HepG2 (cell line): ENCODE measurements around the gene RRBP1. TPM values are rescaled to one million over a fixed set of nuclear protein-coding genes. Genes with fewer than 3 reads are reported as not detected.

Experiments
- BCL6 ChIP-seq: IDR thresholded peaks from 2 replicates; pipeline ENCODE4 v1.6.1; 2016; ENCODE audit warnings: missing genetic modification reagents, missing compliant biosample characterization
- CENPT ChIP-seq: sonication (generic); formaldehyde crosslinking; IDR thresholded peaks from 2 replicates; pipeline ENCODE4 v1.8.0; 2022; ENCODE audit warnings: low read depth, mild to moderate bottlenecking, moderate library complexity, missing genetic modification reagents
- EED ChIP-seq: sonication (generic); formaldehyde crosslinking; IDR thresholded peaks from 2 replicates; pipeline ENCODE4 v1.5.0; 2020; ENCODE audit warnings: mild to moderate bottlenecking, missing genetic modification reagents
- GATAD2A ChIP-seq: IDR thresholded peaks from 2 replicates; pipeline ENCODE4 v1.6.1; 2016
- HMG20A ChIP-seq: IDR thresholded peaks from 2 replicates; pipeline ENCODE4 v1.6.1; 2016; ENCODE audit warnings: borderline replicate concordance
- IKZF5 ChIP-seq: IDR thresholded peaks from 2 replicates; pipeline ENCODE4 v1.6.1; 2018; ENCODE audit warnings: missing genetic modification reagents, mild to moderate bottlenecking, missing compliant biosample characterization
- NR3C1 ChIP-seq: sonication (generic); formaldehyde crosslinking; IDR thresholded peaks from 2 replicates; pipeline ENCODE4 v1.4.0; 2020; ENCODE audit warnings: missing genetic modification reagents
- POLR2AphosphoS5 ChIP-seq: IDR thresholded peaks from 2 replicates; pipeline ENCODE4 v1.6.1; 2012; ENCODE audit warnings: low read depth, low read length
- PRPF4 ChIP-seq: fragments of 200-400 bp; formaldehyde crosslinking; IDR thresholded peaks from 2 replicates; pipeline ENCODE4 v1.6.1; 2016; ENCODE audit warnings: low read length, low read depth; ENCODE audit not compliant: poor library complexity, severe bottlenecking
- PTBP1 ChIP-seq: fragments of 200-400 bp; formaldehyde crosslinking; IDR thresholded peaks from 2 replicates; pipeline ENCODE4 v1.6.1; 2018; ENCODE audit warnings: low read length, low read depth; ENCODE audit not compliant: poor library complexity, severe bottlenecking
- SALL2 ChIP-seq: sonication (generic); formaldehyde crosslinking; IDR thresholded peaks from 2 replicates; pipeline ENCODE4 v1.8.1; 2023; ENCODE audit warnings: mild to moderate bottlenecking, missing genetic modification reagents, inconsistent platforms
- SMAD3 ChIP-seq: sonication (generic); formaldehyde crosslinking; IDR thresholded peaks from 2 replicates; pipeline ENCODE4 v1.4.0; 2020; ENCODE audit warnings: missing genetic modification reagents
- ZBTB7B ChIP-seq: sonication (generic); formaldehyde crosslinking; IDR thresholded peaks from 2 replicates; pipeline ENCODE4 v1.4.0; 2020; ENCODE audit warnings: missing genetic modification reagents
- ZNF367 ChIP-seq: sonication (generic); formaldehyde crosslinking; IDR thresholded peaks from 2 replicates; pipeline ENCODE4 v1.4.0; 2020; ENCODE audit warnings: missing genetic modification reagents, borderline replicate concordance
- ZNF430 ChIP-seq: sonication (generic); formaldehyde crosslinking; IDR thresholded peaks from 2 replicates; pipeline ENCODE4 v1.9.0; 2021; ENCODE audit warnings: mild to moderate bottlenecking, missing genetic modification reagents
- ZNF704 ChIP-seq: sonication (generic); formaldehyde crosslinking; IDR thresholded peaks from 2 replicates; pipeline ENCODE4 v1.8.1; 2023; ENCODE audit warnings: mild to moderate bottlenecking, inconsistent platforms, moderate library complexity, missing genetic modification reagents, borderline replicate concordance
- ZSCAN22 ChIP-seq: sonication (generic); formaldehyde crosslinking; IDR thresholded peaks from 2 replicates; pipeline ENCODE4 v1.4.0; 2020; ENCODE audit warnings: mild to moderate bottlenecking, missing genetic modification reagents
- polyA plus RNA-seq, 8 experiments: library from polyadenylated mRNA; depleted of rRNA in 3 of 8; stranded (reverse) in 7 of 8; unstranded in 1 of 8; fragments of >200 nt; fragmentation: Illumina TruSeq in 4 of 8; extraction: Trizol in 4 of 8; gene quantifications; 2 replicates each; pipeline versions ENCODE4 v1.2.1 to v1.2.3, GENCODE V29; 2011 to 2016; ENCODE audit warnings: low read depth in 4 of 8, missing spikeins in 1 of 8, mixed read lengths in 1 of 8; ENCODE audit not compliant: insufficient read depth in 1 of 8
- total RNA-seq, 5 experiments: library from RNA; depleted of rRNA; stranded (reverse); fragments of >200 nt; fragmentation: Illumina TruSeq; extraction: Trizol; gene quantifications; 2 replicates each; pipeline ENCODE4 v1.2.3, GENCODE V29; 2016; ENCODE audit warnings: low read depth in 1 of 5
- TF ChIP-seq, protein P1 (sequence below): sonication (generic); formaldehyde crosslinking; IDR thresholded peaks from 2 replicates; pipeline ENCODE4; 2020; ENCODE audit warnings: missing genetic modification reagents, mild to moderate bottlenecking, borderline replicate concordance
- TF ChIP-seq, protein P2 (sequence below): sonication (generic); formaldehyde crosslinking; IDR thresholded peaks from 2 replicates; pipeline ENCODE4 v1.4.0; 2020; ENCODE audit warnings: missing genetic modification reagents, borderline replicate concordance
- TF ChIP-seq, protein P3 (sequence below): sonication (generic); formaldehyde crosslinking; IDR thresholded peaks from 2 replicates; pipeline ENCODE4 v1.4.0; 2020; ENCODE audit warnings: missing genetic modification reagents

The RRBP1 gene
- total and polyA plus RNA-seq, 2 of the 13 experiments (the other 11 are each of a cell fraction or from before 2014, with no cell fraction given), result 150 to 222 TPM

- no peak for TF ChIP-seq SMAD3 (CRISPR knock-in tag)
- no peak; the same call in 1 of the 2 replicates for TF ChIP-seq SALL2 (CRISPR knock-in tag)
- no peak for TF ChIP-seq HMG20A (CRISPR knock-in tag)
- TF ChIP-seq ZBTB7B (CRISPR knock-in tag), result peak; percentile 12; the same call in 1 of the 2 replicates
- peak; percentile 83; the same call in 1 of the 2 replicates for TF ChIP-seq ZNF430 (CRISPR knock-in tag)
- TF ChIP-seq, protein P1, sequence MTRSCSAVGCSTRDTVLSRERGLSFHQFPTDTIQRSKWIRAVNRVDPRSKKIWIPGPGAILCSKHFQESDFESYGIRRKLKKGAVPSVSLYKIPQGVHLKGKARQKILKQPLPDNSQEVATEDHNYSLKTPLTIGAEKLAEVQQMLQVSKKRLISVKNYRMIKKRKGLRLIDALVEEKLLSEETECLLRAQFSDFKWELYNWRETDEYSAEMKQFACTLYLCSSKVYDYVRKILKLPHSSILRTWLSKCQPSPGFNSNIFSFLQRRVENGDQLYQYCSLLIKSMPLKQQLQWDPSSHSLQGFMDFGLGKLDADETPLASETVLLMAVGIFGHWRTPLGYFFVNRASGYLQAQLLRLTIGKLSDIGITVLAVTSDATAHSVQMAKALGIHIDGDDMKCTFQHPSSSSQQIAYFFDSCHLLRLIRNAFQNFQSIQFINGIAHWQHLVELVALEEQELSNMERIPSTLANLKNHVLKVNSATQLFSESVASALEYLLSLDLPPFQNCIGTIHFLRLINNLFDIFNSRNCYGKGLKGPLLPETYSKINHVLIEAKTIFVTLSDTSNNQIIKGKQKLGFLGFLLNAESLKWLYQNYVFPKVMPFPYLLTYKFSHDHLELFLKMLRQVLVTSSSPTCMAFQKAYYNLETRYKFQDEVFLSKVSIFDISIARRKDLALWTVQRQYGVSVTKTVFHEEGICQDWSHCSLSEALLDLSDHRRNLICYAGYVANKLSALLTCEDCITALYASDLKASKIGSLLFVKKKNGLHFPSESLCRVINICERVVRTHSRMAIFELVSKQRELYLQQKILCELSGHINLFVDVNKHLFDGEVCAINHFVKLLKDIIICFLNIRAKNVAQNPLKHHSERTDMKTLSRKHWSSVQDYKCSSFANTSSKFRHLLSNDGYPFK (CRISPR knock-in tag), result no peak
- no peak for TF ChIP-seq GATAD2A (CRISPR knock-in tag)
- TF ChIP-seq, protein P2, sequence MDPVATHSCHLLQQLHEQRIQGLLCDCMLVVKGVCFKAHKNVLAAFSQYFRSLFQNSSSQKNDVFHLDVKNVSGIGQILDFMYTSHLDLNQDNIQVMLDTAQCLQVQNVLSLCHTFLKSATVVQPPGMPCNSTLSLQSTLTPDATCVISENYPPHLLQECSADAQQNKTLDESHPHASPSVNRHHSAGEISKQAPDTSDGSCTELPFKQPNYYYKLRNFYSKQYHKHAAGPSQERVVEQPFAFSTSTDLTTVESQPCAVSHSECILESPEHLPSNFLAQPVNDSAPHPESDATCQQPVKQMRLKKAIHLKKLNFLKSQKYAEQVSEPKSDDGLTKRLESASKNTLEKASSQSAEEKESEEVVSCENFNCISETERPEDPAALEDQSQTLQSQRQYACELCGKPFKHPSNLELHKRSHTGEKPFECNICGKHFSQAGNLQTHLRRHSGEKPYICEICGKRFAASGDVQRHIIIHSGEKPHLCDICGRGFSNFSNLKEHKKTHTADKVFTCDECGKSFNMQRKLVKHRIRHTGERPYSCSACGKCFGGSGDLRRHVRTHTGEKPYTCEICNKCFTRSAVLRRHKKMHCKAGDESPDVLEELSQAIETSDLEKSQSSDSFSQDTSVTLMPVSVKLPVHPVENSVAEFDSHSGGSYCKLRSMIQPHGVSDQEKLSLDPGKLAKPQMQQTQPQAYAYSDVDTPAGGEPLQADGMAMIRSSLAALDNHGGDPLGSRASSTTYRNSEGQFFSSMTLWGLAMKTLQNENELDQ, result no peak
- no peak for TF ChIP-seq ZSCAN22 (CRISPR knock-in tag)
- 0 out of 2 replicates have a peak, but pooled peaks have one; percentile 14 for TF ChIP-seq EED (CRISPR knock-in tag)
- TF ChIP-seq PTBP1, result no peak
- no peak for TF ChIP-seq ZNF704
- no peak for TF ChIP-seq IKZF5 (CRISPR knock-in tag)
- no peak for TF ChIP-seq POLR2AphosphoS5
- TF ChIP-seq BCL6 (CRISPR knock-in tag), result 0 out of 2 replicates have a peak, but pooled peaks have one; percentile 44
- no peak for TF ChIP-seq ZNF367
- no peak for TF ChIP-seq NR3C1 (CRISPR knock-in tag)
- TF ChIP-seq PRPF4, result no peak
- TF ChIP-seq CENPT (CRISPR knock-in tag), result 0 out of 2 replicates have a peak, but pooled peaks have one; percentile 13
- TF ChIP-seq, protein P3, sequence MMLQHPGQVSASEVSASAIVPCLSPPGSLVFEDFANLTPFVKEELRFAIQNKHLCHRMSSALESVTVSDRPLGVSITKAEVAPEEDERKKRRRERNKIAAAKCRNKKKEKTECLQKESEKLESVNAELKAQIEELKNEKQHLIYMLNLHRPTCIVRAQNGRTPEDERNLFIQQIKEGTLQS (CRISPR knock-in tag), result no peak
Observed at GRCh38 chr20:17680836-17681725, 961 bp downstream of the RRBP1 start (continued).
